AG09309 (cell line): ENCODE measurements around the gene PRR15.
"Not testable (repeated sequence)": the region's sequence is repeated elsewhere in the genome, so short reads cannot be mapped to it uniquely, and the experiment has no call there.

Experiments used
- DNase-seq: peaks from one replicate; pipeline ENCODE4 v3.0.0-alpha.2; 2010; ENCODE audit warnings: low read depth
- H3K4me3 ChIP-seq: 2 replicates; pipeline ENCODE4 v1.5.1; 2011; ENCODE audit warnings: mild to moderate bottlenecking, low read depth, low read length, moderate library complexity; ENCODE audit not compliant: control insufficient read depth
- CTCF ChIP-seq: IDR thresholded peaks from 2 replicates; pipeline ENCODE4 v1.5.1; 2011; ENCODE audit warnings: mild to moderate bottlenecking, low read depth, low read length, inconsistent platforms; ENCODE audit not compliant: insufficient read depth, control insufficient read depth; ENCODE audit errors: missing control alignments

The PRR15 gene

GRCh38 chr7:29563590-29564495 is at the start of gene PRR15:
PRR15 (plus strand) TSS chr7:29563835; CDS start chr7:29566330, 2,495 bp downstream.
- peak within 1 kb of the TSS; percentile 47 for H3K4me3 ChIP-seq
- DNase-seq = no peak
- no peak for TF ChIP-seq CTCF

- TF ChIP-seq CTCF = no peak
- H3K4me3 ChIP-seq = no peak overlapping the region
- DNase-seq = no peak
Observed at GRCh38 chr7:29516491-29516890, 47.1 kb upstream of the PRR15 start.

- DNase-seq = no peak
- no peak for TF ChIP-seq CTCF
- H3K4me3 ChIP-seq = no peak overlapping the region
Observed at GRCh38 chr7:29518616-29519015, 45.0 kb upstream of the PRR15 start.

GRCh38 chr7:29523728-29524127 is 39.9 kb upstream of the PRR15 start:
- no peak overlapping the region for H3K4me3 ChIP-seq
- DNase-seq = no peak
- no peak for TF ChIP-seq CTCF

- TF ChIP-seq CTCF = no peak
- no peak overlapping the region for H3K4me3 ChIP-seq
- DNase-seq = no peak
Observed at GRCh38 chr7:29527505-29528108, 36.0 kb upstream of the PRR15 start.

GRCh38 chr7:29528526-29528925 is 35.1 kb upstream of the PRR15 start:
- not testable (repeated sequence) for H3K4me3 ChIP-seq, DNase-seq

- peak; percentile 33 for TF ChIP-seq CTCF
Observed at GRCh38 chr7:29538389-29538788, 25.2 kb upstream of the PRR15 start.

More at GRCh38 chr7:29538389-29538788, 25.2 kb upstream of the PRR15 start:
- no peak for DNase-seq
- no peak overlapping the region for H3K4me3 ChIP-seq
